Measurements from ENCODE around the gene RPS6KB1. TPM values are rescaled to one million over a fixed set of nuclear protein-coding genes. Genes with fewer than 3 reads are reported as not detected.

RPS6KB1 gene
- total RNA-seq, result 13.7 and 16.8 TPM in 2 replicates

GRCh38 chr17:59892924-59893675 lies at the start of gene RPS6KB1, which contains the start of gene TUBD1:
RPS6KB1 (plus strand) TSS chr17:59893121; CDS start chr17:59893185, 64 bp downstream.
TUBD1 (minus strand) TSS chr17:59892943; CDS start chr17:59891002, 1,941 bp downstream.

GRCh38 chr17:59964482-59965328 lies 71.8 kb downstream of the RPS6KB1 start, which contains the start of gene RNFT1:
RNFT1 (minus strand) TSS chr17:59964740; CDS start chr17:59964663, 77 bp downstream.

Small RNA genes lying within 50 kb of the gene (small RNA-seq; reads per million reads assigned to genes)
- gene RNU6-450P (not detected), gene RPS29P21 (not detected)

Other genes starting within 250 kb of the RPS6KB1 start
- 7.8 and 9.4 TPM in 2 replicates for gene PTRH2, start 185.7 kb upstream of the RPS6KB1 start, total RNA-seq
- 97.7 and 98.9 TPM in 2 replicates for gene VMP1, start 185.5 kb upstream of the RPS6KB1 start, total RNA-seq
- 5.1 and 9.0 TPM in 2 replicates for gene TUBD1, start 178 bp upstream of the RPS6KB1 start, total RNA-seq
- 20.4 and 21.7 TPM in 2 replicates for gene RNFT1, start 71.6 kb downstream of the RPS6KB1 start, total RNA-seq
- 11.4 and 22.0 TPM in 2 replicates for gene HEATR6, start 185.8 kb downstream of the RPS6KB1 start, total RNA-seq

All from placental epithelial cell (primary cell).